Ishikawa (cell line): ENCODE data around the gene WDR1.

Source experiments
- CEBPB ChIP-seq: IDR thresholded peaks from 2 replicates; pipeline ENCODE4 v1.6.1; 2012
- CREB1 ChIP-seq: IDR thresholded peaks from 2 replicates; pipeline ENCODE4 v1.6.1; 2012; ENCODE audit warnings: low read depth
- EGR1 ChIP-seq: IDR thresholded peaks from 2 replicates; pipeline ENCODE4 v1.6.1; 2012
- EP300 ChIP-seq: IDR thresholded peaks from 2 replicates; pipeline ENCODE4 v1.6.1; 2012; ENCODE audit warnings: borderline replicate concordance
- FOXM1 ChIP-seq: IDR thresholded peaks from 2 replicates; pipeline ENCODE4 v1.6.1; 2012; ENCODE audit warnings: low read depth, borderline replicate concordance
- NFIC ChIP-seq: IDR thresholded peaks from 2 replicates; pipeline ENCODE4 v1.6.1; 2012
- RAD21 ChIP-seq: IDR thresholded peaks from 2 replicates; pipeline ENCODE4 v1.6.1; 2012; ENCODE audit warnings: low read depth
- TAF1 ChIP-seq: IDR thresholded peaks from 2 replicates; pipeline ENCODE4 v1.6.1; 2012; ENCODE audit warnings: low read depth, mild to moderate bottlenecking
- TCF12 ChIP-seq: IDR thresholded peaks from 2 replicates; pipeline ENCODE4 v1.6.1; 2012; ENCODE audit warnings: low read depth
- TEAD4 ChIP-seq: IDR thresholded peaks from 2 replicates; pipeline ENCODE4 v1.6.1; 2012
- YY1 ChIP-seq: IDR thresholded peaks from 2 replicates; pipeline ENCODE4 v1.6.1; 2012; ENCODE audit warnings: low read depth
- ZBTB7A ChIP-seq: IDR thresholded peaks from 2 replicates; pipeline ENCODE4 v1.6.1; 2012; ENCODE audit warnings: low read depth
- TF ChIP-seq, protein P1 (sequence below): IDR thresholded peaks from 2 replicates; pipeline ENCODE4 v1.6.1; 2012
- TF ChIP-seq, protein P2 (sequence below): IDR thresholded peaks from 2 replicates; pipeline ENCODE4 v1.6.1; 2012; ENCODE audit warnings: low read depth, mild to moderate bottlenecking
- TF ChIP-seq, protein P3 (sequence below): IDR thresholded peaks from 2 replicates; pipeline ENCODE4 v1.6.1; 2012

The WDR1 gene

DNA sequence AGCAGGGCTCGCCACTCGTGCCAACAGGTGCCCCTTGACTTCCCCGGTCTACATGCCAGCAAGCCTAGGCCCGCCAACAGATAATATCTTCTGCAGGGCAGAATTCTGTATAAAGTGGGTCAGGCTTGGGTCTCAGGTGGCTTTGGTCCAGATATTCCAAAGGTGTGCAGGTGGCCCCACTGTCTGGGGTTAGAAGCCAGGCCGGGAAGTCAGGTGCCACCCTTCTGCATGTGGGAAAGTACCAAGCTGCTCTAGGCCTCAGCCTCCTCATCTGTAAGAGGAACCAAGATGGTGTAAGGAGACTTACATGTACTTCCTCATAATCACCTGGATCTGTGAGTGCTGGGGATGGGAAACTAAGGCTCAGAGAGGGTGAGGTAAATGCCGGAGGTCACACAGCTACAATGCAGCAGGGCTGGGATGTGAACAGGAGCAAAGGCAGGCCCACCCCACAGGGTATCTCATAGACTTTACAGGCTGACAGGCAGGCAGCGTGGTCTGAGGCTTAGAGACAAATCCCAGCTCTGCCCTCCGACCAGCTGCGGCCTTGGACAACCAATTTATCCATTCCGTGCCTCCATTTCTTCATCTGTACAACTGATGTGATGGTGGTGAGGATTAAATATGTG, 35.9 kb downstream of the WDR1 start:
- TF ChIP-seq TEAD4 (no peak), TCF12 (no peak), RAD21 (no peak), NFIC (no peak), EGR1 (no peak), YY1 (no peak), CEBPB (no peak), TAF1 (no peak), FOXM1 (no peak), ZBTB7A (no peak), CREB1 (no peak), EP300 (no peak)
- TF ChIP-seq, protein P1, sequence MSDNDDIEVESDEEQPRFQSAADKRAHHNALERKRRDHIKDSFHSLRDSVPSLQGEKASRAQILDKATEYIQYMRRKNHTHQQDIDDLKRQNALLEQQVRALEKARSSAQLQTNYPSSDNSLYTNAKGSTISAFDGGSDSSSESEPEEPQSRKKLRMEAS = no peak
- TF ChIP-seq, protein P2, sequence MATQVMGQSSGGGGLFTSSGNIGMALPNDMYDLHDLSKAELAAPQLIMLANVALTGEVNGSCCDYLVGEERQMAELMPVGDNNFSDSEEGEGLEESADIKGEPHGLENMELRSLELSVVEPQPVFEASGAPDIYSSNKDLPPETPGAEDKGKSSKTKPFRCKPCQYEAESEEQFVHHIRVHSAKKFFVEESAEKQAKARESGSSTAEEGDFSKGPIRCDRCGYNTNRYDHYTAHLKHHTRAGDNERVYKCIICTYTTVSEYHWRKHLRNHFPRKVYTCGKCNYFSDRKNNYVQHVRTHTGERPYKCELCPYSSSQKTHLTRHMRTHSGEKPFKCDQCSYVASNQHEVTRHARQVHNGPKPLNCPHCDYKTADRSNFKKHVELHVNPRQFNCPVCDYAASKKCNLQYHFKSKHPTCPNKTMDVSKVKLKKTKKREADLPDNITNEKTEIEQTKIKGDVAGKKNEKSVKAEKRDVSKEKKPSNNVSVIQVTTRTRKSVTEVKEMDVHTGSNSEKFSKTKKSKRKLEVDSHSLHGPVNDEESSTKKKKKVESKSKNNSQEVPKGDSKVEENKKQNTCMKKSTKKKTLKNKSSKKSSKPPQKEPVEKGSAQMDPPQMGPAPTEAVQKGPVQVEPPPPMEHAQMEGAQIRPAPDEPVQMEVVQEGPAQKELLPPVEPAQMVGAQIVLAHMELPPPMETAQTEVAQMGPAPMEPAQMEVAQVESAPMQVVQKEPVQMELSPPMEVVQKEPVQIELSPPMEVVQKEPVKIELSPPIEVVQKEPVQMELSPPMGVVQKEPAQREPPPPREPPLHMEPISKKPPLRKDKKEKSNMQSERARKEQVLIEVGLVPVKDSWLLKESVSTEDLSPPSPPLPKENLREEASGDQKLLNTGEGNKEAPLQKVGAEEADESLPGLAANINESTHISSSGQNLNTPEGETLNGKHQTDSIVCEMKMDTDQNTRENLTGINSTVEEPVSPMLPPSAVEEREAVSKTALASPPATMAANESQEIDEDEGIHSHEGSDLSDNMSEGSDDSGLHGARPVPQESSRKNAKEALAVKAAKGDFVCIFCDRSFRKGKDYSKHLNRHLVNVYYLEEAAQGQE = no peak
- TF ChIP-seq, protein P3, sequence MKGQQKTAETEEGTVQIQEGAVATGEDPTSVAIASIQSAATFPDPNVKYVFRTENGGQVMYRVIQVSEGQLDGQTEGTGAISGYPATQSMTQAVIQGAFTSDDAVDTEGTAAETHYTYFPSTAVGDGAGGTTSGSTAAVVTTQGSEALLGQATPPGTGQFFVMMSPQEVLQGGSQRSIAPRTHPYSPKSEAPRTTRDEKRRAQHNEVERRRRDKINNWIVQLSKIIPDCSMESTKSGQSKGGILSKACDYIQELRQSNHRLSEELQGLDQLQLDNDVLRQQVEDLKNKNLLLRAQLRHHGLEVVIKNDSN = no peak

DNA sequence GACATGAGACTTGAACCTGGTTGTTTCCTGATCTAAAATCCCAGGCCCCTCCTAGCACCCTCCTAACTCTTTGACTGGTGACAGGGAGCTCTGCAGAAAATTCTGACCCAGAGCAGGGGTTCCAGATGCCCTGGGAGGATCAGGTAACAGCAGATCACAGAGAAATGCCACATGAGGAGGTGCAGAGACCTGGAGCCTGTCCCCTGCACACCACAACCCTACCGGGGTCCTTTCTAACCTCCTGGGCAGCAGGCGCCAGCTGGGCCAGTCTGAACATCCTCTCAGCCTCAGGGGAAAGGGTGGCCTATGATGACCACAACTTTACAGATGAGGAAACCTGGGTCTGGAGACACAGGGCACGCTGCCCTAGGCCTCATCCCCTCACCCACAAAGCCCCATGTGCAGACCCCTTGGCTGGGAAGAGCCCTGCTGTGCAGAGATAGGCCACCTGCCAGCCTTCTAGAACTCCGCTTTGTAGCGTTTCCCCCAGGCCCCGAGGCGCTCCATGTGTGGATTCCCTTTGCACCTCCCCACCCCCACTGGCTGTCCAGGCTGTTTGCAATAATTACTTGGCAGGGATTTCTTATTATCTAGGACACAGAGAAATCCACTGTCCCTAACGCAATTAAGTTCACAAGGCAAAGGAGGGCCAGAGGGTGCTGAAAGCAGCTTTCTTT, 36.5 kb downstream of the WDR1 start:
- no peak for TF ChIP-seq TAF1
- TF ChIP-seq ZBTB7A = no peak
- no peak for TF ChIP-seq NFIC
- no peak for TF ChIP-seq TEAD4
- TF ChIP-seq TCF12 = no peak
- no peak for TF ChIP-seq CEBPB
- TF ChIP-seq YY1 = no peak
- TF ChIP-seq CREB1 = no peak
- no peak for TF ChIP-seq RAD21
- TF ChIP-seq, protein P1 = no peak
- no peak for TF ChIP-seq FOXM1
- no peak for TF ChIP-seq EGR1
- TF ChIP-seq EP300 = no peak
- TF ChIP-seq, protein P3 = no peak
- TF ChIP-seq, protein P2 = no peak

DNA sequence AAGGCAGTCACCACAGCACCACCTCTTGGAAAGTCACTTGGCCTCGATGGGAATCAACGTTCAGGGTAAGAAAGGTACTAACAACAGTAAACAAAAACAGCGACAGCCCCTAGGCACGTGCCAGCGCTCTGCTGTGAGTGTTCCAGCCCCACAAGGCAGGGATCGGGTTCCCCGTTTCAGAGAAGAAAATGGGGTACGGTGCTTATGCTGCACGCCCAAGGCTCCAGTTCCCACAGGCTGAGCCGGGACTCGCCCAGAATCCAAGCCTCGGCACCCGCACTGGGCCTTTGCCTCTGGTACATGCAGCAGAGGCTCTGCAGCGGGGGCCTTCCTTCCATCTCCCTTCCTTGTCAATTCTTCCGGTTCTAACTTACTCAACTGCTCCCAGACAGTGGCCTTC, 37.3 kb downstream of the WDR1 start:
- TF ChIP-seq CEBPB = no peak
- TF ChIP-seq, protein P1 = no peak
- no peak for TF ChIP-seq YY1
- no peak for TF ChIP-seq TEAD4
- no peak for TF ChIP-seq TAF1

DNA sequence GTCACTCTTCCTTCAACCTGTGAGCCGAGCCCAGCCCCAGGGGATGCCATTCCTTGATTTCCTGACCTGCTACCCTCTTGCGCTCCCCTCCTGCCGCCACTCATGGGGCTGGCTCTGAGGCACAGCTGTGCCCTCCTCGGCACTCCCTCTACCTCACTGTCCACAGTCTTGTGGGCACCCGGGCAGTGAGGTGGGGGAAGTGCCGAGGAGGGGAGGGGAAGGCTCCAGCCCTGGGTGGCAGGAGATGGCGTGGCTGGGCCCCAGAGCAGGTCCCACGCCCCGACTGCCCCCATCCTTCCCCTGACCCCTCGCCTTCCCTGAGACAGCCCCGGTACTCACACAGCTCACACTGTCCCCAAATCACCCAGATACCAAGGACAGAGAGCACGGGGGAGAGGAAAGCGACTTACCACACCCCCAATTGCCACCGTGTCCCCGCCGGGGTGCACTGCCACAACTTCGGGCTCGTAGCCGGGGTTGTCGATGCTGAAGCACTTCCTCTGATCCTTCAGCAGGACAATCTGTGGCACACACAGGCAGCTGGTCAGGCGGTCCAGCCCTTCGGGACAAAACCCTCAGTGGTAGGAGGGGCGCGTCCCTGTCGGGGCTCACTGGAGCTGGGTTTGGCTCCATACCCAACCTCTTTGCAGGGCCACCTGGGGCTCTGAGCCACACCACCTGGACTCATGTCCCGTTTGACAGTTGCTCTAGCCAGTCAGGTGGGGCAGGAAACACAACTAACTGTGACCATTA, 37.9 kb downstream of the WDR1 start:
- TF ChIP-seq EP300 (no peak), TEAD4 (no peak), CREB1 (no peak), RAD21 (no peak), CEBPB (no peak)

DNA sequence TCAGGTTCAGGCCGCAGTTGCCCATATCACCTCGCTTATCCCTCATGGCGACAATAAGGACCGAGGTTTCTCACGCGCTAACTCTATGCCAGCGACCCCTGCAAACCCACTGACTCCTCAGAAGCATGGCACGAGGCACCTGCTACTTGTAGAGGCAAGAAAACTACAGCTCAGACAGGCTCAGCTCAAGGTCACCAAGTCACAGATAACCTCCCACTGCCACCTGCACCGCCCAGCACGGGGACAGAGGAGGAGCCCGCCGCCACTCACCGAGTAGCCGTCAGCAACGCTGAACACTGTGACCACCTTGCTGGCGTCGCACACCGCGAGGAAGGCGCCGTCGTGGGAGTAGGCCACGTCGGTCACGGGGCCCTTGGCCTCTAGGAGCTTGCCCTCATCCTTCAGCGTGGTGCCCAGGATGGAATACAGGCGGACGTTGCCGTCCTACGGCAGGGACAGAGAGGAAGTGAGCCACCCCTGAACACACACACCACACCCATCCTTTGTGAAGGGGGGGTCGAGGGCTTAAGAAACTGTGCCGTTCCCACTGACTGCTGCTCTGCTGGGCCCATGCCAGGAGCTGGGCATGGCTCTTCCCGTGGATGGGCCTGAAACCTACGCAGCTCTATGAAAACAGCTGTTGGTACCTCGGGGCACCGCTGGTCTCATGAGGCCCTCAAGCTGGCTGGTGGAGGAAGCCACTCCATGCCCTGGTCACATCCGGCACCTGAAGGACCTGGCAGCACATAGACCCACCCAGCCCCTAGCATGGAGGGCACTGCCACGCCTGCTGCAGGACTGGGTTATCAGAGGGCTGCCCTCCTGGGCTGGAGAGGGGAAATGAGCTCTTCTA, 38.9 kb downstream of the WDR1 start:
- TF ChIP-seq TEAD4 (no peak), TAF1 (no peak), ZBTB7A (no peak)
